NCI-H2227 treated with DMSO at 0.1 percent for 48 hours (cell line): ENCODE measurements around the gene TMEM234.
"Not testable (repeated sequence)": the region's sequence is repeated elsewhere in the genome, so short reads cannot be mapped to it uniquely, and the experiment has no call there.

ENCODE experiments used
- DNase-seq: peaks from one replicate; lab custom pipeline; 2025; lab: John Stamatoyannopoulos, UW

Gene TMEM234

GRCh38 chr1:32221980-32222755 is at the start of gene TMEM234, which contains the start of gene EIF3I:
Gene TMEM234, minus strand, starts transcription at chr1:32222353. Its CDS starts 31 bp downstream, at chr1:32222322.
Gene EIF3I, plus strand, starts transcription at chr1:32222407. Its CDS starts 35 bp downstream, at chr1:32222442.
- DNase-seq, result peak; percentile 85

GRCh38 chr1:32269744-32270143 is 47.6 kb upstream of the TMEM234 start:
- no peak for DNase-seq

GRCh38 chr1:32266921-32267591 is 44.9 kb upstream of the TMEM234 start:
- no peak for DNase-seq

GRCh38 chr1:32265846-32266245 is 43.7 kb upstream of the TMEM234 start:
- DNase-seq, result no peak

GRCh38 chr1:32263744-32264143 is 41.6 kb upstream of the TMEM234 start:
- DNase-seq, result no peak

- not testable (repeated sequence) for DNase-seq
These were observed 41.1 kb upstream of the TMEM234 start for GRCh38 chr1:32263236-32263593.

GRCh38 chr1:32257227-32257508 is 35.0 kb upstream of the TMEM234 start:
- no peak for DNase-seq

- no peak for DNase-seq
These were observed 34.5 kb upstream of the TMEM234 start for GRCh38 chr1:32256473-32257226.

- DNase-seq, result no peak
These were observed 33.2 kb upstream of the TMEM234 start for GRCh38 chr1:32255072-32256071.

- DNase-seq, result no peak
These were observed 29.0 kb upstream of the TMEM234 start, which contains the start of gene LCK for GRCh38 chr1:32250893-32251716. Gene LCK, plus strand, starts transcription at chr1:32251265. Its CDS starts 23,065 bp downstream, at chr1:32274330.

- DNase-seq, result no peak
These were observed 27.8 kb upstream of the TMEM234 start for GRCh38 chr1:32249831-32250525.

GRCh38 chr1:32247983-32248889 is 26.1 kb upstream of the TMEM234 start:
- peak; percentile 47 for DNase-seq

GRCh38 chr1:32247452-32247851 is 25.3 kb upstream of the TMEM234 start:
- DNase-seq, result no peak

GRCh38 chr1:32246888-32247273 is 24.7 kb upstream of the TMEM234 start, which contains the start of gene FAM167B:
Gene FAM167B, plus strand, starts transcription at chr1:32247222. Its CDS starts 200 bp downstream, at chr1:32247422.
- no peak for DNase-seq

- no peak for DNase-seq
These were observed 20.2 kb upstream of the TMEM234 start for GRCh38 chr1:32242341-32242851.

- no peak for DNase-seq
These were observed 19.0 kb upstream of the TMEM234 start for GRCh38 chr1:32241001-32241763.

GRCh38 chr1:32240140-32240951 is 18.2 kb upstream of the TMEM234 start:
- no peak for DNase-seq
